ENCODE measurements around the gene SH3YL1.

SH3YL1 gene

DNA sequence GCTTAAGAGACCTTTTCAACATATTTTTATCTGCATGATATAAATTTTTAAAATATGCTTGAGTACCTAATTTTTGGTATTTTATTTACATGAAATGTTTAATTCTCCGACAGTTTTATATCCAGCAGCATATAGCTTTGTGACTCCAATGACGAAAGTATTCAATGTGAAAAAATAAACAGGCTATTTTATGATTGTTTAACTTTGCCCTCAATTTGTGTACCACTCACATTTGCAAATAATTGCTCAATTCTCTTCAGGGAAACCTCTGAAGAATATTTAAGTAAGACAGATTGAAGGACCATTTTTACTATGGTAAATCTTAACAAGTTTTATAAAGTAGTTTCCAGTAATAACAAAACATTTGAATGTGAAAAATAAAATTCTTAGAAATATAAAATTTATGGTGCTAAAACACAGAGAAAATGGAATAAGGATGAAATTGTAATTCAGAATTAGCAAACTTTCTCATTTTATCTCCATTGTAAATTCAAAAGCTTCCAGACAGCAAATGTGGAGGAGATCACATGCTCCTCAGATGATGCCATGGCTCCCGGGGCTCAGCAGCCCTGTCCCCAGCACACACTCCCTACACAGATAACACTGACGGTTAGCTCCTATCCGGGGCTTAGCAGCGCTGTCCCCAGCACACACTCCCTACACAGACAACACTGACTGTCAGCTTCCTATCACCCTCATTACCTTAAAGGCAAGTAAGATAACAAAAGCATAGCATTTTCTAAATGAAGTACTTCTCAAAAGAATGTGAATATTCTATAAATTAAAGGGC is 39.7 kb downstream of the SH3YL1 start:
- TF ChIP-seq, protein P1, sequence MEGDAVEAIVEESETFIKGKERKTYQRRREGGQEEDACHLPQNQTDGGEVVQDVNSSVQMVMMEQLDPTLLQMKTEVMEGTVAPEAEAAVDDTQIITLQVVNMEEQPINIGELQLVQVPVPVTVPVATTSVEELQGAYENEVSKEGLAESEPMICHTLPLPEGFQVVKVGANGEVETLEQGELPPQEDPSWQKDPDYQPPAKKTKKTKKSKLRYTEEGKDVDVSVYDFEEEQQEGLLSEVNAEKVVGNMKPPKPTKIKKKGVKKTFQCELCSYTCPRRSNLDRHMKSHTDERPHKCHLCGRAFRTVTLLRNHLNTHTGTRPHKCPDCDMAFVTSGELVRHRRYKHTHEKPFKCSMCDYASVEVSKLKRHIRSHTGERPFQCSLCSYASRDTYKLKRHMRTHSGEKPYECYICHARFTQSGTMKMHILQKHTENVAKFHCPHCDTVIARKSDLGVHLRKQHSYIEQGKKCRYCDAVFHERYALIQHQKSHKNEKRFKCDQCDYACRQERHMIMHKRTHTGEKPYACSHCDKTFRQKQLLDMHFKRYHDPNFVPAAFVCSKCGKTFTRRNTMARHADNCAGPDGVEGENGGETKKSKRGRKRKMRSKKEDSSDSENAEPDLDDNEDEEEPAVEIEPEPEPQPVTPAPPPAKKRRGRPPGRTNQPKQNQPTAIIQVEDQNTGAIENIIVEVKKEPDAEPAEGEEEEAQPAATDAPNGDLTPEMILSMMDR (IDR thresholded peaks at IDR 0.05; ENCODE audit: low read depth, low read length, missing control alignments) = no peak
- no peak overlapping the region for H3K4me3 ChIP-seq (replicated peaks; ENCODE audit: low read depth, low read length)
- no peak for DNase-seq (ENCODE audit: extremely low read depth, low read depth)

DNA sequence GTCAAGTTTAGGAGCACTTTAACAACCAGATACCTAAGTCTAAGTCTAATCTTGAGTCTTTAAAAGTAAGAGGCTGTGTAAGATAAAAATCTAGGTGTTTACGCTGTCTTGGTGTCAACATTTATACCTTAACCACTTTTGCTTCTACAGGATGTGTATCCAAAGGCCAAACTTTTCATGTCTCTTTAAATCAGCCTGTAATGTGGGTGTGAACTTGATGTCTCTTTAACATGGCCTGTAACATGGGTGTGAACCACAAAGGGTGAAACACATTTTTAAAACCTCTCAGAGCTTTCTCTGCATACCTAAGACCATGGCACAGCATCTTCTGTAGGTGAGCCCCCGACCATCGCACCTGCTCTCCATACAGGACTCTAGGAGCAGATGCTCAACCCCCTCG is 40.4 kb downstream of the SH3YL1 start:
- H3K4me3 ChIP-seq (replicated peaks; ENCODE audit: low read depth, low read length) = no peak overlapping the region
- TF ChIP-seq, protein P1 (IDR thresholded peaks at IDR 0.05; ENCODE audit: low read depth, low read length, missing control alignments) = no peak
- DNase-seq (ENCODE audit: extremely low read depth, low read depth) = no peak

DNA sequence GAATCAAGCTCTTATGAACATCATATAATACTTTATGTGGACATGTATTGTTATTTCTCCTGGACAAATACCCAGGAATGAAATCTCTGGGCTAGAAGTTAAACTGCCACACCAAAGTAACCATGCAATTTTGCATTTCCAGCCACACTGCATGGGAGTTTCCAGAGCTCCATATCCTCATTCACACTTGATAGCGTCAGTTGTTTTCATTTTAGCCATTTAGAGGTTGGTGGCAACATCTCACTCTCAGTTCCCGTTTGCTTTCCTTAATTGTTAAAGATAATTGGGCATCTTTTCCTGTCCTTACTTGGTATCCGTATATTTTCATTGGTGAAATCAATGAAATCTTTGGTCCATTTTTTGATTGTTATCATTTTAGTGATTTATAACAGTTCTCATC is 47.8 kb downstream of the SH3YL1 start:
- TF ChIP-seq, protein P1 (IDR thresholded peaks at IDR 0.05; ENCODE audit: low read depth, low read length, missing control alignments) = no peak
- no peak for DNase-seq (ENCODE audit: extremely low read depth, low read depth)
- no peak overlapping the region for H3K4me3 ChIP-seq (replicated peaks; ENCODE audit: low read depth, low read length)

DNA sequence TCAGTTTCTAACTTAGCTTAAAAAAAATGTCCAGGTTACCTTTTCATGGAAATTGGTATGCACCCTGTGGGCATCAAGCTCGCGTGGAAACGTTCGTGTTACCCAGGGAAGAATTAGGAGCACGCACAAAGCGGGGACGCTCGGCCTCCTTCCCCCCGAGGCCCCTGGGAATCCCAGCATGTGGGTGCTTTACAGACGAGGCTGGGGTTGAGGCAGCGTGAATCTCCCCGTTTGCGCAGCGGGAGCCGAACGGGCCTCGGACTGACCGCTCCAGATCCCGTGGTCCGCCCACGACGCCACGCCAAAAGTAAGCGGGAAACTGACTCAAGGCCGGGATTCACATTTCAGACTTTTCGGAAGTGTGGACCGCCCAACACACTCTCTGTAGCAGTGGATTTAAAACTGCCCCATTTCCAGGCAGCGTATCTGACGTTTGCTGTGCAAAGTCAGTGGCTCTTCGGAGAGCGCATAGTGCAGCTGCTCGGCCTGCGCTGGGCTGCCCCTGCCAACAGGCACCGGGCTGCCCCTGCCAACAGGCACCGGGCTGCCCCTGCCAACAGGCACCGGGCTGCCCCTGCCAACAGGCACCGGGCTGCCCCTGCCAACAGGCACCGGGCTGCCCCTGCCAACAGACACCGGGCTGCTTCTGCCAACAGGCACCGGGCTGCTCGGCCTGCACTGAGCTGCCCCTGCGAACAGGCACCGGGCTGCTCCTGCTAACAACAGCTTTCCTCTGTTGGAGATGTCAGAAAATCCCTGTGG is 49.7 kb downstream of the SH3YL1 start:
- TF ChIP-seq, protein P1 (IDR thresholded peaks at IDR 0.05; ENCODE audit: low read depth, low read length, missing control alignments) = no peak
- no peak for DNase-seq (ENCODE audit: extremely low read depth, low read depth)
- H3K4me3 ChIP-seq (replicated peaks; ENCODE audit: low read depth, low read length) = no peak overlapping the region

DNA sequence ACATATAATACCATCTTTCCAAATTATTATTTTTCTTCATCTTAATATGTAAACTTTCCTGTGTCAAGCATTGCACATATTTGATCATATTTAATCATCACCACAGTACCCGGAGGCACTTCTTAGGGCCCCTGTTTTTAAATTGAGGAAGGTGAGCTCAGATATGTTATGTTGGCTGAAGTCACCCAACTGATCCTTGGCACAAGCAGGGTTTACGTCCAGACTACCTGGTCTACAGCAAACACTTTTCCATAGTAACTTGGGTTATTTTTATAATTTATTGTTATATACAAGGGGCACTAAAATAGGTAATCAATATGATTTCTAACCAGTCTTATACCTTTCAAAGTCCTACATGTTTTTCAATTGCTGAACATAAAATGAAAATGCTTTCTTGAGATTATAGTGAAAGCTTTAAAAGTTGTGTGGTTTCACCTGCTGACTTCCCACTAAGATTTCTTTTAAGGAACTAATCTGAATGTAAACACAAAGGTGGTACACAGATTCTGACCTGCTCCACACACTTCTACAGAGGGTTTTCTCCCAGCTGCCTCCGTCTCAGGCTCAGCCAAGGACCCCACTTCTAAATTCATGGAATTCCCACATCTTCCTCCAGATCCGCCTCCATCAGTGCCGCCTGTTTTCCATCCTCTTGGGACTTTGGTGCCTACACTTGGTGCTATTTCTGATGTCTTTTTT is 52.2 kb downstream of the SH3YL1 start:
- DNase-seq (ENCODE audit: extremely low read depth, low read depth) = no peak
- TF ChIP-seq, protein P1 (IDR thresholded peaks at IDR 0.05; ENCODE audit: low read depth, low read length, missing control alignments) = no peak
- H3K4me3 ChIP-seq (replicated peaks; ENCODE audit: low read depth, low read length) = no peak overlapping the region

DNA sequence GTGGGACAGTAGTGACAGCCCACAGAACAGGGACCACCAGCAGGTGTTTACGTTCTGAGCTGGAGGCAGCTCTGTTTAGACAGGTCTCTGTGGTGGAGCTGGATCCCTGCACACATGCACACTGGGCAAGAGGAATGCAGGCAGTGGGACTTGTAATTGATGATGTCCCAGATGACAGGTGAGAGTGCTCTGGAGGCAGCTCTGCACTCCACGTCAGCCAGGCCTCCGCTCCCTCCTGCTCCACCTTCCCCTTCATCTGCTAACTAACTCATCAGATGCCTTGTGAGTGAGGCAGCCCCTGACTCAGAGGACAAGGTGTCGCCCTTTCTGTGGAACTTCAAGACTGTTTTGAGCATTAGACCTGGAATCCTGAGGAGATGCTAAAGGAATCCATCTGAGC is 53.2 kb downstream of the SH3YL1 start:
- no peak overlapping the region for H3K4me3 ChIP-seq (replicated peaks; ENCODE audit: low read depth, low read length)
- TF ChIP-seq, protein P1 (IDR thresholded peaks at IDR 0.05; ENCODE audit: low read depth, low read length, missing control alignments) = no peak
- DNase-seq (ENCODE audit: extremely low read depth, low read depth) = no peak
